ENCODE data around the gene ZNF747. TPM values are rescaled to one million over a fixed set of nuclear protein-coding genes. Genes with fewer than 3 reads are reported as not detected.

Gene ZNF747
- total and polyA plus RNA-seq, 10 of the 15 experiments (the other 5 are each of a cell fraction or from before 2014, with no cell fraction given) = 1.0 to 13.0 (median 7.2) TPM

- H3K4me2 ChIP-seq (ENCODE audit: control insufficient read depth, insufficient read depth) = no peak overlapping the region
- in situ Hi-C loops (cut with MboI) = no loop called here
Observed at GRCh38 chr16:30541502-30542329, 7.1 kb upstream of the ZNF747 start.

More at GRCh38 chr16:30541502-30542329, 7.1 kb upstream of the ZNF747 start:
- Histone ChIP-seq H4K20me1 (ENCODE audit: control insufficient read depth, insufficient read depth) (no peaks in the 10 kb centered on the region), H3K9ac (ENCODE audit: control insufficient read depth, insufficient read depth, low read length) (no peak overlapping the region), H3K79me2 (ENCODE audit: control insufficient read depth, insufficient read depth, low read length) (no peaks in the 10 kb centered on the region), H3K36me3 (ENCODE audit: control insufficient read depth in 2 of 2, insufficient read depth in 2 of 2, low read length in 1 of 2) (no peaks in the 10 kb centered on the region), H2AFZ (ENCODE audit: control insufficient read depth, low read depth, low read length) (no peak overlapping the region), H3K9me3 (replicated peaks; ENCODE audit: control insufficient read depth, insufficient read depth, low read length) (no peaks in the 10 kb centered on the region), H3K27ac (ENCODE audit: control insufficient read depth, insufficient read depth) (no peak overlapping the region), H3K4me1 (ENCODE audit: control insufficient read depth, insufficient read depth, low read length) (no peaks in the 10 kb centered on the region), H3K27me3 (replicated peaks in 1 of 2; ENCODE audit: control insufficient read depth in 2 of 2, insufficient read depth in 2 of 2, low read length in 1 of 2) (no peaks in the 10 kb centered on the region), H3K4me3 (no peak overlapping the region)
- ChIA-PET POLR2A (interaction anchor here (0.5 to 0.9 kb wide), 3 partner anchors 8 to 16 kb away, joined by 3 to 4 read pairs (median 3); no protein-coding TSS in a partner anchor), CTCF (interaction anchor here (1.0 to 1.3 kb wide), 2 partner anchors 8 to 59 kb away, joined by 3 to 5 read pairs; no protein-coding TSS in a partner anchor), RAD21 (ENCODE audit: unreplicated experiment) (no interaction called here), SMC1A (ENCODE audit: uncharacterized antibody, unreplicated experiment) (interaction anchor here (1.0 kb wide), 1 partner anchor 91 kb away, joined by 3 read pairs; no protein-coding TSS in a partner anchor)
- FAIRE-seq (no peak), DNase-seq (ENCODE audit: low read depth, low spot score) (no peak), ATAC-seq (no peak)
- no TSS peak for BruUV-seq (replicated peaks)
- TF ChIP-seq CREB1 (IDR thresholded peaks at IDR 0.05; ENCODE audit: low read depth) (no peak), MLLT1 (IDR thresholded peaks at IDR 0.05) (no peak), KAT2A (conservative IDR thresholded peaks at IDR 0.05; ENCODE audit: control insufficient read depth, low read depth, low read length) (no peak), EED (IDR thresholded peaks at IDR 0.05; ENCODE audit: low read depth) (no peak), HSF1 (IDR thresholded peaks at IDR 0.05; ENCODE audit: low read depth, low read length) (no peak), SRF (IDR thresholded peaks at IDR 0.05; ENCODE audit: low read depth in 2 of 2, low read length in 2 of 2) (no peak), ZNF217 (IDR thresholded peaks at IDR 0.05) (no peak), SREBF1 (IDR thresholded peaks at IDR 0.05; ENCODE audit: low read length) (no peak), BMI1 (IDR thresholded peaks at IDR 0.05; ENCODE audit: borderline replicate concordance) (no peak), SIX5 (IDR thresholded peaks at IDR 0.05; ENCODE audit: low read depth, low read length, severe bottlenecking) (no peak), NR2F1 (conservative IDR thresholded peaks at IDR 0.05) (no peak), ETV6 (conservative IDR thresholded peaks at IDR 0.05 in 1 of 2, IDR thresholded peaks at IDR 0.05 in 1 of 2; ENCODE audit: borderline replicate concordance in 1 of 2, low read depth in 1 of 2) (no peak), HCFC1 (IDR thresholded peaks at IDR 0.05; ENCODE audit: low read length) (no peak)
- TF ChIP-seq, protein P1, sequence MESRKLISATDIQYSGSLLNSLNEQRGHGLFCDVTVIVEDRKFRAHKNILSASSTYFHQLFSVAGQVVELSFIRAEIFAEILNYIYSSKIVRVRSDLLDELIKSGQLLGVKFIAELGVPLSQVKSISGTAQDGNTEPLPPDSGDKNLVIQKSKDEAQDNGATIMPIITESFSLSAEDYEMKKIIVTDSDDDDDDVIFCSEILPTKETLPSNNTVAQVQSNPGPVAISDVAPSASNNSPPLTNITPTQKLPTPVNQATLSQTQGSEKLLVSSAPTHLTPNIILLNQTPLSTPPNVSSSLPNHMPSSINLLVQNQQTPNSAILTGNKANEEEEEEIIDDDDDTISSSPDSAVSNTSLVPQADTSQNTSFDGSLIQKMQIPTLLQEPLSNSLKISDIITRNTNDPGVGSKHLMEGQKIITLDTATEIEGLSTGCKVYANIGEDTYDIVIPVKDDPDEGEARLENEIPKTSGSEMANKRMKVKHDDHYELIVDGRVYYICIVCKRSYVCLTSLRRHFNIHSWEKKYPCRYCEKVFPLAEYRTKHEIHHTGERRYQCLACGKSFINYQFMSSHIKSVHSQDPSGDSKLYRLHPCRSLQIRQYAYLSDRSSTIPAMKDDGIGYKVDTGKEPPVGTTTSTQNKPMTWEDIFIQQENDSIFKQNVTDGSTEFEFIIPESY (IDR thresholded peaks at IDR 0.05) = no peak
- intact Hi-C loops (cut with micrococcal nuclease; ENCODE audit: unreplicated experiment) = no loop called here
- WGBS (ENCODE audit: insufficient coverage, insufficient replicate concordance, low lambda C conversion rate, missing lambda C conversion rate) = 87% methylated on average over 10 of the region's 10 CpGs
